ENCODE data around the gene MROH7.

The MROH7 gene

DNA sequence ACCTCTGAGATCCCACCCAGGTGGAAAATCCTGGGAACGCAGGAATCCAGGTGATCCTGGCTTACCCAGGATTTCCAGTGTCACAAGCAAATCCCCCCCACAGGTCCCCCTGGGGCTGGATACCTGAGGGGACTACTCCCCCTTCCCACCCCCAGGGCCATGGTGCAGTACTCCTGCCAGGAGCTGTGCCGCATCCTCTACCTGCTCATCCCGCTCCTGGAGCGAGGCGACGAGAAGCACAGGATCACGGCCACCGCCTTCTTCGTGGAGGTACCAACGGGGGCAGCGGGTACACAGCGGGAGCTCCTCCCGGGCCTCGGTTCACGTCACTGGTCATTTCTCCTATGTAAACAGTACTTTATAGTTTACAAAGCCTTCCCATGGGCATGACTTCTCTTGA is 53.6 kb downstream of the MROH7 start:
- in situ Hi-C loops (cut with MboI; ENCODE audit: low sequenced_read_pairs) = no loop called here

DNA sequence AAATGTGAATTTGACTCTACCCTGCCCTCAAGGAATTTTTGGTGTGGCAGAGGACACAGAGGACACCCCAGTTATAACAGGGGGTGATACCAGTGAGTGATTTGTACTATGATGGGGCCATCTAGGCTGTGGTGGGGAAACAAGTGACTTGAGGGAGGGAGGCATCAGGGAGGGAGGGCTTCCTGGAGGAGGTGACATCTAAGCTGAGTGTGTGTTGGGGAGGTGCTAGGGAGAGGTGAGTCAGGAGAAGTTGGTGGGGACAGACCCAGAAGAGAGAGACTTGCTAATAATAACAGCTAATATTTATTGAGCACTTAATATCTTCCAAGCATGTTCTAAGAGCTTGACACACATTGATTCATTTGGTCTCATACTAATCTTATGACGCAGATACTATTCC is 54.2 kb downstream of the MROH7 start:
- in situ Hi-C loops (cut with MboI; ENCODE audit: low sequenced_read_pairs) = no loop called here

DNA sequence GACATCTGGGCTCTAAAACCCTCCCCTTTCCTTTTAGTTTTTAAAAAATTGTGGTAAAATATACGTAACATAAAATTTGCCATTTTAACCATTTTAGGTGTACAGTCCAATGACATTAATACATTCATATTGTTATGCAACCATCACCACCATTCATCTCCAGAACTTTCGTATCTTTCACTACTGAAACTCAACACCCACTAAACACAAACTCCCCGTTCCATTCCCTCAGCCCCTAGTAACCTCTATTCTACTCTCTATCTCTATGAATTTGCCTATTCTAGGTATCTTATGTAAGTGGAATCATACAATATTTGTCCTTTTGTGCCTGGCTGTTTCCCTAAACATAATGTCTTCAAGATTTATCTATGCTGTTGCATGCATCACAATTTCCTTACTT is 54.7 kb downstream of the MROH7 start:
- in situ Hi-C loops (cut with MboI; ENCODE audit: low sequenced_read_pairs) = no loop called here

- in situ Hi-C loops (cut with MboI; ENCODE audit: low sequenced_read_pairs) = no loop called here
These were observed 56.3 kb downstream of the MROH7 start for GRCh38 chr1:54697896-54698295.

GRCh38 chr1:54698346-54698745 is 56.8 kb downstream of the MROH7 start:
- in situ Hi-C loops (cut with MboI; ENCODE audit: low sequenced_read_pairs) = no loop called here

DNA sequence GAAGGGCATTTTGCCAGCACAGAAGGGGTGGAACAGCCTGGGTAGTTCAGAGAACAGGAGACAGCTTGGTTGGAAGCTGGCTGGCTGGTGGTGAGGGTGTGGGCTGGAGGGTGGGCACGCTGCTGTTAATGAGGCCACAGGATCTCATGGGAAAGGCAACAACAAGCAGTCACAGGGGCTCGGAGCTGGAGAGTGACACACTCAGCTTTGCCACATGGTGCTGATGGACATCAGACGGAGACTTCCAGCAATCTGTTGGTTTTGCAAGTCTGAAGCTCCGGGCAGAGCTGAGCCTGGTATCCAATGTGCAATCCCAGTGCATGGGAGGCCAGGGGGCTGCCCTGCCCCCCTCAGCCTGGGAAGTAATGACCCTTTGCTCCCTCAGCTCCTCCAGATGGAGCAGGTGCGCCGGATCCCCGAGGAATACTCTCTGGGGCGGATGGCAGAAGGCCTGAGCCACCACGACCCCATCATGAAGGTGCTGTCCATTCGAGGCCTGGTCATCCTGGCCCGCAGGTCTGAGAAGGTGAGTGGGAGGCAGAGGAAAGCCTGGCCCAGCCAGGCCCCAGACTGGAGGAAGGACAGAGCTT is 58.4 kb downstream of the MROH7 start:
- in situ Hi-C loops (cut with MboI; ENCODE audit: low sequenced_read_pairs) = no loop called here

DNA sequence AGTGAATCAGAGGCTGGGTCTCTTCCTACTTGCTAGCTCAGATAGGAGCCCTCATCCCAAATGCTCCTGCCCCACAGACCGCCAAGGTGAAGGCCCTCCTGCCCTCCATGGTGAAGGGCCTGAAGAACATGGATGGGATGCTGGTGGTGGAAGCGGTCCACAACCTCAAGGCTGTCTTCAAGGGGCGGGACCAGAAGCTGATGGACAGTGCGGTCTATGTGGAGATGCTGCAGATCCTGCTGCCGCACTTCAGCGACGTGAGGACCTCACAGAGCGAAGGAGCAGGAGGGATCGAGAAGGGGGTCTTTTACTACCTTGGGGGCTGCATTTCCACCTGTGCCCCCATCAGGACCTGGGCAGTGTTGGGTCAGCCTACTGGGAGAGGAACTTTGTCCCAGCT is 59.5 kb downstream of the MROH7 start:
- in situ Hi-C loops (cut with MboI; ENCODE audit: low sequenced_read_pairs) = no loop called here

GRCh38 chr1:54701996-54702395 is 60.4 kb downstream of the MROH7 start:
- in situ Hi-C loops (cut with MboI; ENCODE audit: low sequenced_read_pairs) = no loop called here

- in situ Hi-C loops (cut with MboI; ENCODE audit: low sequenced_read_pairs) = no loop called here
These were observed 61.9 kb downstream of the MROH7 start for GRCh38 chr1:54703471-54703870.

GRCh38 chr1:54705153-54705552 is 63.6 kb downstream of the MROH7 start:
- in situ Hi-C loops (cut with MboI; ENCODE audit: low sequenced_read_pairs) = no loop called here

- in situ Hi-C loops (cut with MboI; ENCODE audit: low sequenced_read_pairs) = no loop called here
These were observed 64.8 kb downstream of the MROH7 start for GRCh38 chr1:54706419-54706818.

DNA sequence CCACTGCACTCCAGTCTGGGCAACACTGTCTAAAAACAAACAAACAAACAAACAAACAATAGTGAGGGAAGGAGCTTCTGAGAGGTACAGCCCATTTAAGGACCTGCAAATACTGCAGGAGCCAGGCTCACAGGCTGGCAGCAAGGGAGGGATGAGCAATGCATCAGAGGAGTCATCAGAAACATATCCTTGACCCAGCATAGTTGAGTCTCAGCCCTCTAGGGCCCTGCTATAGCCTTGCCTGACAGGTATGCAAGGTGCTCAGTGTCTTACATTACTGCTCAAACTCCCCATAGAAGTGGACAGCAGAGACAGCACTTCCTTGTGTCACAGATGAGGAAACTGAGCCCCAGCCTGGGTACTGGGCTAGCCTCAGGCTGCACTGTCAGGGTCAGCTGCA is 66.8 kb downstream of the MROH7 start:
- in situ Hi-C loops (cut with MboI; ENCODE audit: low sequenced_read_pairs) = no loop called here

- in situ Hi-C loops (cut with MboI; ENCODE audit: low sequenced_read_pairs) = no loop called here
These were observed 68.1 kb downstream of the MROH7 start for GRCh38 chr1:54709547-54710292.

DNA sequence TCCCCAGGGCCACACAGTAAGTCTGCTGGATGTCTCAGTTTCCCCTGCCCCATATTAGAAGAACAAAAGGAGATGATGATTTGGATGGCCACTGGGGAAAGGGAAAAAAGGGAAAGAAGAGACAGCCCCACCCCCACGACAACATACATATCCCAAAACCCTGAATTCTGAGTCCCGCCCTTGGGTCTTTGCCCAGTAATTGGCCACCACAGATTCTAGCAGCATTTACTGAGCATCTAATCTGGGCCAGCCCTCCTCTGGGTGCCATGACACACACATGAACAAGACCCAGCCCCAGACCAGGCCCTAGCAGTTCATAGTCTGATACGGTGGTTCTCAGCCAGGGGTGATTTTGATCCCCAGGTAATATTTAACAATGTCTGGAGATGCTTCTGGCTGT is 68.8 kb downstream of the MROH7 start:
- in situ Hi-C loops (cut with MboI; ENCODE audit: low sequenced_read_pairs) = no loop called here

GRCh38 chr1:54710841-54711240 is 69.3 kb downstream of the MROH7 start:
- in situ Hi-C loops (cut with MboI; ENCODE audit: low sequenced_read_pairs) = no loop called here

DNA sequence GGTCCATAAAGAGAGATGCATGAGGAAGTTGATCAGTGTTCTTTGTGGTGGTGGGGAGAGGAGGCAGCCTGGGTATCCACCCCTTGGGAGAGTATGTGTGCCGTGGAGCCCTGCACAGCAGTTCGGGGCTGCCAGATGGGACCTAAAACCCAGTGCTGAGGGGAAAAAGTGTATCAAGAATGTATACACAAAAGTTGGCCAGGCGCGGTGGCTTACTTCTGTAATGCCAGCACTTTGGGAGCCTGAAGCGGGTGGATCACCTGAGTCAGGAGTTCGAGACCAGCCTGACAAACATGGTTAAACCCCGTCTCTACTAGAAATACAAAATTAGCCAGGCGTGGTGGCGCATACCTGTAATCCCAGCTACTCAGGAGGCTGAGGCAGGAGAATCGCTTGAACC is 70.0 kb downstream of the MROH7 start:
- in situ Hi-C loops (cut with MboI; ENCODE audit: low sequenced_read_pairs) = no loop called here

DNA sequence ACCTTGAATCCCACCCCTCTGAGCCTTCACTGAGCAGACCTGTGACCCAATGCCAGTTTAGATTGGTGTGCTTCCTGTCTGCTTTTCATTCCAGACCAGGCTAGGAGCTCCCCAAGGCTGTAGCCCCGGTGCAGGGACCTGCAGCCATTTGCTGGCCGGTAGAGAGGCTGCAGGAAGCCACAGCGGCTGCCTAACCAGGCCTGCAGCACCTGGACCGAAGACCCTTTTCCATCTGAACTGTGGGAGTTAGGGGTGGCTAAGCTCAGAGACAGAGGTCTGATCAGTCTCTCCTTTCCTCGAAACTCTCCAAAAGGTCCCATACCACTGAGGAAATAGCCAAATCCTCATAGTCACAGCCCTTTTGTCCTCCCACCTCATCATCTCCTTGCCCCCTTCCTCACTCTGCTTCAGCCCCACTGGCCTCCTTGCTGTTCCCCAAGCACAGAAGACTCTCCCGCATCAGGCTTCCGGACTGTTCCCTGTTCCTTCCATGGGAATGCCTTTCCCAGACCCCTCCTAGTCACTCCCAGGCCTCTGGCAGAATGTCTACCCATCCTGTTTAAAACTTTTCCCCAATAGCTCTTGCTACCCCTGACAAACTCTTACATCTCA is 73.4 kb downstream of the MROH7 start:
- in situ Hi-C loops (cut with MboI; ENCODE audit: low sequenced_read_pairs) = no loop called here

GRCh38 chr1:54715493-54716298 is 74.1 kb downstream of the MROH7 start, which contains the start of gene TTC4:
TTC4 (plus strand) TSS chr1:54715861; CDS start chr1:54715909, 48 bp downstream.
- in situ Hi-C loops (cut with MboI; ENCODE audit: low sequenced_read_pairs) = no loop called here

GRCh38 chr1:54716299-54717047 is 74.9 kb downstream of the MROH7 start:
- in situ Hi-C loops (cut with MboI; ENCODE audit: low sequenced_read_pairs) = no loop called here

- in situ Hi-C loops (cut with MboI; ENCODE audit: low sequenced_read_pairs) = no loop called here
These were observed 80.1 kb downstream of the MROH7 start for GRCh38 chr1:54721719-54722118.

GRCh38 chr1:54723985-54724384 is 82.4 kb downstream of the MROH7 start:
- in situ Hi-C loops (cut with MboI; ENCODE audit: low sequenced_read_pairs) = no loop called here

All from HL-60/S4 treated with retinoic acid at 250 ng/mL for 4 days and 3 days (cell line).